WTC11 (cell line): Measurements from ENCODE around the gene LDAF1. TPM values are rescaled to one million over a fixed set of nuclear protein-coding genes. Genes with fewer than 3 reads are reported as not detected.

ENCODE experiments used
- ATAC-seq: fragments of 200-7000 bp; cut with Tn5 transposase; 2 replicates; pipeline ENCODE4 v1.10.0; 2021; ENCODE audit warnings: mild to moderate bottlenecking, moderate library complexity
- CTCF ChIA-PET: fragments of 300-600 bp; sonication (Branson Sonifier 250); formaldehyde crosslinking; loops from one replicate; lab custom pipeline; 2021; ENCODE audit warnings: antibody characterized with exemption; lab: Charles Lee
- POLR2A ChIA-PET: fragments of 350-600 bp; sonication (Branson Sonifier 250); formaldehyde crosslinking; loops from one replicate; lab custom pipeline; 2021; ENCODE audit warnings: antibody characterized with exemption; lab: Charles Lee
- DNase-seq: peaks from one replicate; pipeline ENCODE4 v3.0.0; 2021; ENCODE audit warnings: low spot score
- H3K27ac Mint-ChIP-seq: 2 replicates; pipeline ENCODE4 v1.8.0; 2021; ENCODE audit warnings: mixed read lengths
- H3K27me3 Mint-ChIP-seq: 2 replicates; pipeline ENCODE4 v1.8.0; 2021; ENCODE audit warnings: low read depth, mild to moderate bottlenecking, moderate library complexity, mixed read lengths
- H3K36me3 Mint-ChIP-seq: 2 replicates; pipeline ENCODE4 v1.8.0; 2021; ENCODE audit warnings: mixed read lengths
- H3K4me1 Mint-ChIP-seq: 2 replicates; pipeline ENCODE4 v1.8.0; 2022; ENCODE audit warnings: mixed read lengths
- H3K4me3 Mint-ChIP-seq: 2 replicates; pipeline ENCODE4 v1.8.0; 2021; ENCODE audit warnings: mild to moderate bottlenecking, moderate library complexity, mixed read lengths
- H3K9me3 Mint-ChIP-seq: 2 replicates; pipeline ENCODE4 v1.8.0; 2021; ENCODE audit warnings: mixed read lengths
- CBFB ChIP-seq: sonication (generic); formaldehyde crosslinking; IDR thresholded peaks from 2 replicates; pipeline ENCODE4 v1.8.1; 2022; ENCODE audit warnings: mild to moderate bottlenecking, low read depth, missing genetic modification reagents
- CREM ChIP-seq: sonication (generic); formaldehyde crosslinking; IDR thresholded peaks from 2 replicates; pipeline ENCODE4 v1.8.1; 2022; ENCODE audit warnings: mild to moderate bottlenecking, missing genetic modification reagents, moderate library complexity
- EMX1 ChIP-seq: fragments of 250-450 bp; sonication (Bioruptor Pico); IDR thresholded peaks from 2 replicates; pipeline ENCODE4 v1.8.0; 2021; ENCODE audit warnings: mild to moderate bottlenecking
- ESRRA ChIP-seq: sonication (generic); formaldehyde crosslinking; IDR thresholded peaks from 2 replicates; pipeline ENCODE4 v1.8.1; 2022; ENCODE audit warnings: mild to moderate bottlenecking, missing genetic modification reagents, borderline replicate concordance
- FOXP4 ChIP-seq: sonication (generic); formaldehyde crosslinking; IDR thresholded peaks from 2 replicates; pipeline ENCODE4 v1.8.0; 2022; ENCODE audit warnings: mild to moderate bottlenecking, missing genetic modification reagents
- GABPB1 ChIP-seq: sonication (generic); formaldehyde crosslinking; IDR thresholded peaks from 2 replicates; pipeline ENCODE4 v1.8.1; 2023; ENCODE audit warnings: mild to moderate bottlenecking, missing genetic modification reagents
- NR3C1 ChIP-seq: sonication (generic); formaldehyde crosslinking; conservative IDR thresholded peaks from 2 replicates; pipeline ENCODE4 v1.8.1; 2023; ENCODE audit warnings: low read depth, mild to moderate bottlenecking, missing genetic modification reagents
- PREB ChIP-seq: sonication (generic); formaldehyde crosslinking; IDR thresholded peaks from 2 replicates; pipeline ENCODE4 v1.8.1; 2022; ENCODE audit warnings: mild to moderate bottlenecking, missing genetic modification reagents, moderate library complexity, borderline replicate concordance
- RELA ChIP-seq: sonication (generic); formaldehyde crosslinking; IDR thresholded peaks from 2 replicates; pipeline ENCODE4 v1.8.1; 2022; ENCODE audit warnings: missing genetic modification reagents, mild to moderate bottlenecking, borderline replicate concordance
- RORB ChIP-seq: fragments of 250-450 bp; sonication (Bioruptor Pico); IDR thresholded peaks from 2 replicates; pipeline ENCODE4 v1.9.0; 2021; ENCODE audit warnings: mild to moderate bottlenecking
- SOX15 ChIP-seq: fragments of 250-450 bp; sonication (Bioruptor Pico); IDR thresholded peaks from 2 replicates; pipeline ENCODE4 v1.9.0; 2021; ENCODE audit warnings: mild to moderate bottlenecking
- ZNF121 ChIP-seq: sonication (generic); formaldehyde crosslinking; IDR thresholded peaks from 2 replicates; pipeline ENCODE4 v1.8.0; 2023; ENCODE audit warnings: missing genetic modification reagents
- ZNF281 ChIP-seq: sonication (generic); formaldehyde crosslinking; IDR thresholded peaks from 2 replicates; pipeline ENCODE4 v1.8.0; 2023; ENCODE audit warnings: mild to moderate bottlenecking, missing genetic modification reagents
- ZNF396 ChIP-seq: fragments of 250-450 bp; sonication (Bioruptor Pico); IDR thresholded peaks from 2 replicates; pipeline ENCODE4 v1.8.0; 2021; ENCODE audit warnings: mild to moderate bottlenecking, moderate library complexity, borderline replicate concordance
- ZNF423 ChIP-seq: fragments of 250-450 bp; sonication (Bioruptor Pico); IDR thresholded peaks from 2 replicates; pipeline ENCODE4 v2.1.2; 2022; ENCODE audit warnings: mild to moderate bottlenecking, moderate library complexity
- ZNF512 ChIP-seq: sonication (generic); formaldehyde crosslinking; IDR thresholded peaks from 2 replicates; pipeline ENCODE4 v1.8.1; 2022; ENCODE audit warnings: missing genetic modification reagents, borderline replicate concordance
- total RNA-seq: library from RNA; stranded (reverse); gene quantifications from 3 replicates; pipeline ENCODE4 v1.2.3, GENCODE V29; 2021
- TF ChIP-seq, protein P1 (sequence below): fragments of 250-450 bp; sonication (Bioruptor Pico); IDR thresholded peaks from 2 replicates; pipeline ENCODE4 v1.9.0; 2021; ENCODE audit warnings: mild to moderate bottlenecking
- TF ChIP-seq, protein P2 (sequence below): sonication (generic); formaldehyde crosslinking; IDR thresholded peaks from 2 replicates; pipeline ENCODE4 v1.8.0; 2022; ENCODE audit warnings: missing genetic modification reagents
- TF ChIP-seq, protein P3 (sequence below): sonication (generic); formaldehyde crosslinking; IDR thresholded peaks from 2 replicates; pipeline ENCODE4 v1.8.0; 2022; ENCODE audit warnings: mild to moderate bottlenecking, missing genetic modification reagents
- TF ChIP-seq, protein P4 (sequence below): fragments of 200-600 bp; IDR thresholded peaks from 2 replicates; pipeline ENCODE4 v1.8.0; 2022; ENCODE audit warnings: antibody characterized with exemption

Gene LDAF1
- total RNA-seq, 1 experiment from 2014 or later, result 42.8 TPM

DNA sequence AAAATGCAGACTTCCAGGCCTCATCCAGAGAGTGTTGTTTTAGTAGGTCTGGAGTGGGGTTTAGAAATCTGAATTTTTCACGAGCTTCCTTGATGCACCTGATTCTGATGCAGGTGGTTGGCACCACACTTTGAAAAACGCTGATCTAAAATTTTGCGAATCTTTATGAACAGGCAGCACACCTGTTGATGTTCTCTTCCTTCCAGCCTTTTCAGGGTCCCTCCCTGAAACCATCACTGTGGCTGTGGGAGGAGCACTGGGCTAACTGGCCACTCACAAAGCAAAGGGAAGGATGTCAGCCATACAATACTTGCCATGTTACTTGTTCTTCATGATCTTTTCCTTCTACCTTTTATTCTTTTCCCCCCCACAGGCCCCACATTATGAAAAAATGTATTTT lies 14.2 kb downstream of the LDAF1 start (continued):
- TF ChIP-seq ZNF396 (CRISPR knock-in tag) (no peak), EMX1 (CRISPR knock-in tag) (no peak), SOX15 (no peak), NR3C1 (CRISPR knock-in tag) (no peak)
- TF ChIP-seq, protein P1, sequence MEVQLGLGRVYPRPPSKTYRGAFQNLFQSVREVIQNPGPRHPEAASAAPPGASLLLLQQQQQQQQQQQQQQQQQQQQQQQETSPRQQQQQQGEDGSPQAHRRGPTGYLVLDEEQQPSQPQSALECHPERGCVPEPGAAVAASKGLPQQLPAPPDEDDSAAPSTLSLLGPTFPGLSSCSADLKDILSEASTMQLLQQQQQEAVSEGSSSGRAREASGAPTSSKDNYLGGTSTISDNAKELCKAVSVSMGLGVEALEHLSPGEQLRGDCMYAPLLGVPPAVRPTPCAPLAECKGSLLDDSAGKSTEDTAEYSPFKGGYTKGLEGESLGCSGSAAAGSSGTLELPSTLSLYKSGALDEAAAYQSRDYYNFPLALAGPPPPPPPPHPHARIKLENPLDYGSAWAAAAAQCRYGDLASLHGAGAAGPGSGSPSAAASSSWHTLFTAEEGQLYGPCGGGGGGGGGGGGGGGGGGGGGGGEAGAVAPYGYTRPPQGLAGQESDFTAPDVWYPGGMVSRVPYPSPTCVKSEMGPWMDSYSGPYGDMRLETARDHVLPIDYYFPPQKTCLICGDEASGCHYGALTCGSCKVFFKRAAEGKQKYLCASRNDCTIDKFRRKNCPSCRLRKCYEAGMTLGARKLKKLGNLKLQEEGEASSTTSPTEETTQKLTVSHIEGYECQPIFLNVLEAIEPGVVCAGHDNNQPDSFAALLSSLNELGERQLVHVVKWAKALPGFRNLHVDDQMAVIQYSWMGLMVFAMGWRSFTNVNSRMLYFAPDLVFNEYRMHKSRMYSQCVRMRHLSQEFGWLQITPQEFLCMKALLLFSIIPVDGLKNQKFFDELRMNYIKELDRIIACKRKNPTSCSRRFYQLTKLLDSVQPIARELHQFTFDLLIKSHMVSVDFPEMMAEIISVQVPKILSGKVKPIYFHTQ, result no peak
- TF ChIP-seq, protein P2, sequence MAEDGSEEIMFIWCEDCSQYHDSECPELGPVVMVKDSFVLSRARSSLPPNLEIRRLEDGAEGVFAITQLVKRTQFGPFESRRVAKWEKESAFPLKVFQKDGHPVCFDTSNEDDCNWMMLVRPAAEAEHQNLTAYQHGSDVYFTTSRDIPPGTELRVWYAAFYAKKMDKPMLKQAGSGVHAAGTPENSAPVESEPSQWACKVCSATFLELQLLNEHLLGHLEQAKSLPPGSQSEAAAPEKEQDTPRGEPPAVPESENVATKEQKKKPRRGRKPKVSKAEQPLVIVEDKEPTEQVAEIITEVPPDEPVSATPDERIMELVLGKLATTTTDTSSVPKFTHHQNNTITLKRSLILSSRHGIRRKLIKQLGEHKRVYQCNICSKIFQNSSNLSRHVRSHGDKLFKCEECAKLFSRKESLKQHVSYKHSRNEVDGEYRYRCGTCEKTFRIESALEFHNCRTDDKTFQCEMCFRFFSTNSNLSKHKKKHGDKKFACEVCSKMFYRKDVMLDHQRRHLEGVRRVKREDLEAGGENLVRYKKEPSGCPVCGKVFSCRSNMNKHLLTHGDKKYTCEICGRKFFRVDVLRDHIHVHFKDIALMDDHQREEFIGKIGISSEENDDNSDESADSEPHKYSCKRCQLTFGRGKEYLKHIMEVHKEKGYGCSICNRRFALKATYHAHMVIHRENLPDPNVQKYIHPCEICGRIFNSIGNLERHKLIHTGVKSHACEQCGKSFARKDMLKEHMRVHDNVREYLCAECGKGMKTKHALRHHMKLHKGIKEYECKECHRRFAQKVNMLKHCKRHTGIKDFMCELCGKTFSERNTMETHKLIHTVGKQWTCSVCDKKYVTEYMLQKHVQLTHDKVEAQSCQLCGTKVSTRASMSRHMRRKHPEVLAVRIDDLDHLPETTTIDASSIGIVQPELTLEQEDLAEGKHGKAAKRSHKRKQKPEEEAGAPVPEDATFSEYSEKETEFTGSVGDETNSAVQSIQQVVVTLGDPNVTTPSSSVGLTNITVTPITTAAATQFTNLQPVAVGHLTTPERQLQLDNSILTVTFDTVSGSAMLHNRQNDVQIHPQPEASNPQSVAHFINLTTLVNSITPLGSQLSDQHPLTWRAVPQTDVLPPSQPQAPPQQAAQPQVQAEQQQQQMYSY, result no peak

GRCh38 chr16:21175397-21175796 lies 16.9 kb downstream of the LDAF1 start:
- ATAC-seq (no peak), DNase-seq (no peak)
- POLR2A ChIA-PET, result no interaction called here
- Mint-ChIP-seq H3K27ac (no peak overlapping the region), H3K27me3 (no peaks in the 10 kb centered on the region), H3K9me3 (peaks cover 11% of the 10 kb centered on the region; the same call in 1 of the 2 replicates), H3K36me3 (peaks cover 82% of the 10 kb centered on the region), H3K4me1 (no peaks in the 10 kb centered on the region), H3K4me3 (no peak overlapping the region)
- CTCF ChIA-PET, result interaction anchor here (1.7 kb wide), 1 partner anchor 126 kb away, joined by 6 read pairs; no protein-coding TSS in a partner anchor
- TF ChIP-seq CREM (no peak), RELA (CRISPR knock-in tag) (no peak), GABPB1 (CRISPR knock-in tag) (no peak), NR3C1 (CRISPR knock-in tag) (no peak), ESRRA (CRISPR knock-in tag) (no peak), ZNF121 (CRISPR knock-in tag) (no peak), FOXP4 (CRISPR knock-in tag) (no peak), ZNF423 (CRISPR knock-in tag) (no peak), ZNF281 (CRISPR knock-in tag) (no peak), RORB (CRISPR knock-in tag) (no peak), PREB (CRISPR knock-in tag) (no peak), CBFB (CRISPR knock-in tag) (no peak), ZNF512 (CRISPR knock-in tag) (no peak)
- TF ChIP-seq, protein P3, sequence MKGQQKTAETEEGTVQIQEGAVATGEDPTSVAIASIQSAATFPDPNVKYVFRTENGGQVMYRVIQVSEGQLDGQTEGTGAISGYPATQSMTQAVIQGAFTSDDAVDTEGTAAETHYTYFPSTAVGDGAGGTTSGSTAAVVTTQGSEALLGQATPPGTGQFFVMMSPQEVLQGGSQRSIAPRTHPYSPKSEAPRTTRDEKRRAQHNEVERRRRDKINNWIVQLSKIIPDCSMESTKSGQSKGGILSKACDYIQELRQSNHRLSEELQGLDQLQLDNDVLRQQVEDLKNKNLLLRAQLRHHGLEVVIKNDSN (CRISPR knock-in tag), result no peak
- TF ChIP-seq, protein P4, sequence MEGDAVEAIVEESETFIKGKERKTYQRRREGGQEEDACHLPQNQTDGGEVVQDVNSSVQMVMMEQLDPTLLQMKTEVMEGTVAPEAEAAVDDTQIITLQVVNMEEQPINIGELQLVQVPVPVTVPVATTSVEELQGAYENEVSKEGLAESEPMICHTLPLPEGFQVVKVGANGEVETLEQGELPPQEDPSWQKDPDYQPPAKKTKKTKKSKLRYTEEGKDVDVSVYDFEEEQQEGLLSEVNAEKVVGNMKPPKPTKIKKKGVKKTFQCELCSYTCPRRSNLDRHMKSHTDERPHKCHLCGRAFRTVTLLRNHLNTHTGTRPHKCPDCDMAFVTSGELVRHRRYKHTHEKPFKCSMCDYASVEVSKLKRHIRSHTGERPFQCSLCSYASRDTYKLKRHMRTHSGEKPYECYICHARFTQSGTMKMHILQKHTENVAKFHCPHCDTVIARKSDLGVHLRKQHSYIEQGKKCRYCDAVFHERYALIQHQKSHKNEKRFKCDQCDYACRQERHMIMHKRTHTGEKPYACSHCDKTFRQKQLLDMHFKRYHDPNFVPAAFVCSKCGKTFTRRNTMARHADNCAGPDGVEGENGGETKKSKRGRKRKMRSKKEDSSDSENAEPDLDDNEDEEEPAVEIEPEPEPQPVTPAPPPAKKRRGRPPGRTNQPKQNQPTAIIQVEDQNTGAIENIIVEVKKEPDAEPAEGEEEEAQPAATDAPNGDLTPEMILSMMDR, result no peak
